ENCODE data around the gene BBS2.

DNA sequence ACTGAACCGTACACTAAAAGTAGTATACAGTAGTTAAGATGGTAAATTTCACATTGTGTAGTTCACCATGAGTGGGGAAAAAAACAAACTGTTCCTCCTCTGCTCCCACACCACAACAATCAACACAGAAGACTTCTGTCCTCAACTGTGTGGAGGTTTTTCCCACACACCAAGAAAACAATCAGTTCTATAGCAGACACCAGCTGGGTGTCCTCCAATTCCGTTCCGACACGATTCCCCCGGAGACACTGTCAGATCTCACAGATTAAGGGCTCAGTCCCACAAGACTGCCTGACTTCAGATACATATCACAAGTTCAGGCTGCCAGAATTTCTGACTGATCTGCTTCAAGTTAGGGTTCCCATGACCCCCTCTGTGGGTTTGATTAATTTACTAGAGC, 31.8 kb downstream of the BBS2 start:
- TF ChIP-seq, protein P1, sequence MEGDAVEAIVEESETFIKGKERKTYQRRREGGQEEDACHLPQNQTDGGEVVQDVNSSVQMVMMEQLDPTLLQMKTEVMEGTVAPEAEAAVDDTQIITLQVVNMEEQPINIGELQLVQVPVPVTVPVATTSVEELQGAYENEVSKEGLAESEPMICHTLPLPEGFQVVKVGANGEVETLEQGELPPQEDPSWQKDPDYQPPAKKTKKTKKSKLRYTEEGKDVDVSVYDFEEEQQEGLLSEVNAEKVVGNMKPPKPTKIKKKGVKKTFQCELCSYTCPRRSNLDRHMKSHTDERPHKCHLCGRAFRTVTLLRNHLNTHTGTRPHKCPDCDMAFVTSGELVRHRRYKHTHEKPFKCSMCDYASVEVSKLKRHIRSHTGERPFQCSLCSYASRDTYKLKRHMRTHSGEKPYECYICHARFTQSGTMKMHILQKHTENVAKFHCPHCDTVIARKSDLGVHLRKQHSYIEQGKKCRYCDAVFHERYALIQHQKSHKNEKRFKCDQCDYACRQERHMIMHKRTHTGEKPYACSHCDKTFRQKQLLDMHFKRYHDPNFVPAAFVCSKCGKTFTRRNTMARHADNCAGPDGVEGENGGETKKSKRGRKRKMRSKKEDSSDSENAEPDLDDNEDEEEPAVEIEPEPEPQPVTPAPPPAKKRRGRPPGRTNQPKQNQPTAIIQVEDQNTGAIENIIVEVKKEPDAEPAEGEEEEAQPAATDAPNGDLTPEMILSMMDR (conservative IDR thresholded peaks at IDR 0.05), result no peak
- no peak for TF ChIP-seq EZH2 (IDR thresholded peaks at IDR 0.05; ENCODE audit: low read depth)
